ACC112 (cell line): Measurements from ENCODE around the gene ID3.

ENCODE experiments used
- H2AFZ ChIP-seq: fragments of 200-600 bp; sonication (generic); one replicate; pipeline ENCODE4 v1.6.0; 2017; ENCODE audit warnings: antibody characterized with exemption, low read length; ENCODE audit not compliant: unreplicated experiment
- H3K27ac ChIP-seq: fragments of 200-600 bp; sonication (generic); 2 replicates; pipeline ENCODE4 v1.5.1; 2014; ENCODE audit warnings: low read depth, mild to moderate bottlenecking, antibody characterized with exemption, low read length, moderate library complexity
- H3K27me3 ChIP-seq: fragments of 200-600 bp; sonication (generic); 2 replicates; pipeline ENCODE4 v1.6.1; 2014; ENCODE audit warnings: mild to moderate bottlenecking, antibody characterized with exemption, low read length, moderate library complexity, mixed read lengths; ENCODE audit not compliant: insufficient read depth
- H3K36me3 ChIP-seq: fragments of 200-600 bp; sonication (generic); 2 replicates; pipeline ENCODE4 v1.6.1; 2016; ENCODE audit warnings: mild to moderate bottlenecking, antibody characterized with exemption, low read length, moderate library complexity, mixed read lengths; ENCODE audit not compliant: insufficient read depth
- H3K4me1 ChIP-seq: fragments of 200-600 bp; sonication (generic); one replicate; pipeline ENCODE4 v1.6.1; 2016; ENCODE audit warnings: low read length, mixed read lengths; ENCODE audit not compliant: insufficient read depth, unreplicated experiment, control insufficient read depth
- H3K4me3 ChIP-seq: fragments of 200-600 bp; sonication (generic); 2 replicates; pipeline ENCODE4 v1.5.1; 2014; ENCODE audit warnings: mild to moderate bottlenecking, low read depth, low read length
- H3K79me2 ChIP-seq: fragments of 200-600 bp; sonication (generic); one replicate; pipeline ENCODE4 v1.6.0; 2016; ENCODE audit warnings: low read length; ENCODE audit not compliant: control insufficient read depth, unreplicated experiment, insufficient read depth

The ID3 gene

GRCh38 chr1:23563003-23563402 lies 3.7 kb upstream of the ID3 start:
- H3K27ac ChIP-seq, result peak overlapping the region; percentile 95
- H3K4me1 ChIP-seq, result peaks cover 37% of the 10 kb centered on the region
- peaks cover 12% of the 10 kb centered on the region; the same call in 1 of the 2 replicates for H3K36me3 ChIP-seq

GRCh38 chr1:23562137-23562876 lies 3.0 kb upstream of the ID3 start:
- peak overlapping the region; percentile 95 for H3K27ac ChIP-seq
- H3K27me3 ChIP-seq, result no peaks in the 10 kb centered on the region
- peaks cover 39% of the 10 kb centered on the region for H3K4me1 ChIP-seq
- peak overlapping the region; percentile 49 for H3K4me3 ChIP-seq
- H3K79me2 ChIP-seq, result peaks cover 26% of the 10 kb centered on the region
- peaks cover 19% of the 10 kb centered on the region; the same call in 1 of the 2 replicates for H3K36me3 ChIP-seq
- H2AFZ ChIP-seq, result no peak overlapping the region

More at GRCh38 chr1:23563003-23563402, 3.7 kb upstream of the ID3 start:
- Histone ChIP-seq H3K27me3 (no peaks in the 10 kb centered on the region), H2AFZ (no peak overlapping the region), H3K79me2 (peaks cover 19% of the 10 kb centered on the region), H3K4me3 (no peak overlapping the region; the same call in 1 of the 2 replicates)

GRCh38 chr1:23561813-23562100 lies 2.5 kb upstream of the ID3 start:
- no peaks in the 10 kb centered on the region for H3K27me3 ChIP-seq
- peak overlapping the region; percentile 95 for H3K27ac ChIP-seq
- peaks cover 44% of the 10 kb centered on the region for H3K4me1 ChIP-seq
- no peak overlapping the region for H2AFZ ChIP-seq
- H3K36me3 ChIP-seq, result peaks cover 20% of the 10 kb centered on the region; the same call in 1 of the 2 replicates
- H3K4me3 ChIP-seq, result peak overlapping the region; percentile 49
- peaks cover 31% of the 10 kb centered on the region for H3K79me2 ChIP-seq

GRCh38 chr1:23561076-23561812 lies 1.9 kb upstream of the ID3 start:
- Histone ChIP-seq H3K4me1 (peaks cover 49% of the 10 kb centered on the region), H3K27ac (peak overlapping the region; percentile 95), H3K79me2 (peaks cover 31% of the 10 kb centered on the region), H3K4me3 (peak overlapping the region; percentile 94), H3K36me3 (peaks cover 20% of the 10 kb centered on the region; the same call in 1 of the 2 replicates), H2AFZ (no peak overlapping the region), H3K27me3 (no peaks in the 10 kb centered on the region)

- H3K4me1 ChIP-seq, result peaks cover 59% of the 10 kb centered on the region
- H3K27me3 ChIP-seq, result no peaks in the 10 kb centered on the region
- peaks cover 20% of the 10 kb centered on the region; the same call in 1 of the 2 replicates for H3K36me3 ChIP-seq
- no peak overlapping the region for H2AFZ ChIP-seq
- peaks cover 31% of the 10 kb centered on the region for H3K79me2 ChIP-seq
- peak overlapping the region; percentile 94 for H3K4me3 ChIP-seq
- H3K27ac ChIP-seq, result peak overlapping the region; percentile 95
These were observed 862 bp upstream of the ID3 start for GRCh38 chr1:23559985-23560741.

GRCh38 chr1:23558872-23559135 lies 497 bp downstream of the ID3 start:
- Histone ChIP-seq H3K27ac (peak overlapping the region; percentile 95), H3K4me3 (peak overlapping the region; percentile 94), H3K79me2 (peaks cover 31% of the 10 kb centered on the region), H3K27me3 (no peaks in the 10 kb centered on the region), H3K4me1 (peaks cover 59% of the 10 kb centered on the region), H3K36me3 (peaks cover 20% of the 10 kb centered on the region; the same call in 1 of the 2 replicates), H2AFZ (no peak overlapping the region)

GRCh38 chr1:23558140-23558871 lies 995 bp downstream of the ID3 start:
- Histone ChIP-seq H3K4me1 (peaks cover 59% of the 10 kb centered on the region), H3K36me3 (peaks cover 20% of the 10 kb centered on the region; the same call in 1 of the 2 replicates), H3K27me3 (no peaks in the 10 kb centered on the region), H3K4me3 (peak overlapping the region; percentile 94), H3K27ac (peak overlapping the region; percentile 95), H2AFZ (no peak overlapping the region), H3K79me2 (peaks cover 31% of the 10 kb centered on the region)

GRCh38 chr1:23557471-23558124 lies 1.7 kb downstream of the ID3 start:
- H3K27me3 ChIP-seq, result no peaks in the 10 kb centered on the region
- peaks cover 54% of the 10 kb centered on the region for H3K4me1 ChIP-seq
- peaks cover 20% of the 10 kb centered on the region; the same call in 1 of the 2 replicates for H3K36me3 ChIP-seq
- no peak overlapping the region for H2AFZ ChIP-seq
- peak overlapping the region; percentile 94 for H3K4me3 ChIP-seq
- H3K79me2 ChIP-seq, result peaks cover 31% of the 10 kb centered on the region
- peak overlapping the region; percentile 95 for H3K27ac ChIP-seq

GRCh38 chr1:23556635-23557470 lies 2.4 kb downstream of the ID3 start:
- Histone ChIP-seq H3K36me3 (peaks cover 20% of the 10 kb centered on the region; the same call in 1 of the 2 replicates), H3K79me2 (peaks cover 31% of the 10 kb centered on the region), H3K4me1 (peaks cover 51% of the 10 kb centered on the region), H2AFZ (no peak overlapping the region), H3K27ac (peak overlapping the region; percentile 95), H3K4me3 (peak overlapping the region; percentile 94), H3K27me3 (no peaks in the 10 kb centered on the region)
